Activated T-helper 9 cell treated with anti-CD3 and anti-CD28 coated beads, Interleukin-2, amount 50 U/mL, for 16 hours (primary cell): ENCODE results near the gene C2orf76.

Experiments used
- DNase-seq: peaks from one replicate; pipeline ENCODE4 v3.0.0-alpha.2; 2020; ENCODE audit warnings: low read depth

Gene C2orf76

DNA sequence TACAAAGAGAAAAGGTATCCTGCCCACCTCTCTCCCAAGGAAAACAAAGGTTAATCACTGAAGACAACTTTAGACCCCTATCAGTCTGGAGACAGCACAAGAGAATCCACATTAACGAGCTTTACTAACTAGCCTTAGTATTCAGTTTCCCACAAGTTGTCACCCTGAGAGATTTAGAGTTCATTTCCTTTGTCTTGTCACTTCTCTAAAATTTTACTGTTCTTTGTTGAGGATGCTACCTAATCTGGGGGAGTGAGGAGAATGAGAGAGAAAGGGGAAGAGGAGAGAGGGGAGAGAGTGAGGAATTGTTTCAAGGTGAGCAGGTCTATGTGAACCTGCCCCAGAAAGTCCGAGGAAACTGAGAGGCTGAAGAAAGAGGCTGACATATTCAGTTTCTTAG is 28.4 kb downstream of the C2orf76 start:
- no peak for DNase-seq

- DNase-seq, result no peak
Measured at GRCh38 chr2:119337749-119338148, 28.9 kb downstream of the C2orf76 start.

DNA sequence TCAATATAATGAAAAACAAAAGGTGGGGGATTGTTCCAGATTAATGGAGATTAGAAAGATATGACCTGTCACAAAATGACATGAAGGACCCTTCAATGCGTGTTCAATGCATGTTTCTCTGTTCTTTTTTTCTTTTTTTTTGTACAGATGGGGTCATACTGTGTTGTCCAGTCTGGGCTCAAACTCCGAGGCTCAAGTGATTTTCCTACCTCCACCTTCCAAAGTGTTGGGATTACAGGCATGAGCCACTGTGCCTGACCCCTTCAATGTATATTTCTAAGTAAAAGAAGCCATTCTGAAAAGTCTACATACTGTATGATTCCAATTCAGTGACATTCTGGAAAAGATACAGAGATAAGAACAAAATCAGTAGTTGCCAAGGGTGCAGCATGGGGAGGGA is 32.8 kb downstream of the C2orf76 start:
- DNase-seq, result no peak

GRCh38 chr2:119333360-119333759 is 33.3 kb downstream of the C2orf76 start:
- DNase-seq, result no peak

DNA sequence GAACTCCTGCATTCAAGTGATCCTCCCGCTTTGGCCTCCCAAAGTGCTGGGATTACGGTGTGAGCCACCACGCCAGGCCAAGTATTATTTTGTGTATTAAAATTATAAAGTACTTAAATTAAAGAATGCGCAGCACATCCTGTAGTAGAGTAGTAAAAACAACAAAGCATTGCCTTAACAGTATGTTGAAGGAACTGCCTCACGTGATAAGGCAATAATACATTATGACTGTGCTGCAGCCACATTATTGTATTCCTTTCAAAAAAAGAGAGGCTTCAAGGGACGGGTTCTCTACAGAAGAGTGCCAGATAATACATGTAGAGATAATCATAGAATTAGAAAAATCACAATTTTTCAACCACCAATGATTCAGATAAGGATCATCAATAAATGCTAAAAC is 33.7 kb downstream of the C2orf76 start:
- no peak for DNase-seq

GRCh38 chr2:119327431-119327830 is 39.2 kb downstream of the C2orf76 start:
- DNase-seq, result no peak

GRCh38 chr2:119326938-119327337 is 39.7 kb downstream of the C2orf76 start:
- no peak for DNase-seq

DNA sequence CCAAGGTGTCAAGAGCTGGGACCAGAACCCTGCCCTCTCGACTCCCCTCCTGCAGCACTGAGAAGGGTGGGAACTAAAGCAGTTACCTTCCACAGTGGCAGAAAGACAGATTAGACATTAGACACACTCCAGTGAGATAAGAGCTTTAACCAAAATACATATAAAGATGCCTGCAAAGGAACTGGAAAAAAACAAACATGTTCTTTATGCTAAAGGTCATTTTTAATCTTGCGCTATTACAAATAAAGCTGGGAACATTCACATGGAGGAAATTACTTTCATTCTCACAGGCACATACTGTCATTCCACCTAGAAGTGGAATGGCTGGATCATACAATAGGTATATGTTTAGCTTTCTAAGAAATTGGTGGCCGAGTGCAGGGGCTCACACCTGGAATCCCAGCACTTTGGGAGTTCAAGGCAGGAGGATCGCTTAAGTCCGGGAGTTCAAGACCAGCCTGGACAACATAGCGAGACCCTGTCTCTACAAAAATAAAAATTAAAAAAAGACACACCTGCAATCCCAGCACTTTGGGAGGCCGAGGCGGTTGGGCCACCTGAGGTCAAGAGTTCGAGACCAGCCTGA is 41.9 kb downstream of the C2orf76 start:
- DNase-seq, result no peak

- no peak for DNase-seq
Measured at GRCh38 chr2:119323459-119323858, 43.2 kb downstream of the C2orf76 start.

- DNase-seq, result no peak
Measured at GRCh38 chr2:119319593-119319992, 47.0 kb downstream of the C2orf76 start.

DNA sequence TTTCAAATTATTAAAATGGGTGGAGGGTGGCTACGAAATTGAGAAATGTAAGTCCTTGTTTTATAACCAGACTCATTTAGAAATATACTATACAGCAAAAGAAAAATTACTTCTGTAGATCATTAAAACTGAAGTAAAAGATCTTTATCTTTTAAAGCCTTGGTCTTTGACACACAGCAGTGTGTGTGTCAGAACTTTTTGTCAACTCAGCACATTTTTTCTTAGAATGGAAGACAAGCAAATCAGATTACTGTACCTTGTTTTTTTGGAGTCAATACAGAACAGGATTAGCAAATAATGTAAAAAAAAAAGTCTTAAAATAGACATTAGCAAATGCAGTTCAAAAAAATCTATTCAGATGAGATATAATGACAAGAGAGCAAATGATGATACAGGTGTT is 49.1 kb downstream of the C2orf76 start:
- no peak for DNase-seq

DNA sequence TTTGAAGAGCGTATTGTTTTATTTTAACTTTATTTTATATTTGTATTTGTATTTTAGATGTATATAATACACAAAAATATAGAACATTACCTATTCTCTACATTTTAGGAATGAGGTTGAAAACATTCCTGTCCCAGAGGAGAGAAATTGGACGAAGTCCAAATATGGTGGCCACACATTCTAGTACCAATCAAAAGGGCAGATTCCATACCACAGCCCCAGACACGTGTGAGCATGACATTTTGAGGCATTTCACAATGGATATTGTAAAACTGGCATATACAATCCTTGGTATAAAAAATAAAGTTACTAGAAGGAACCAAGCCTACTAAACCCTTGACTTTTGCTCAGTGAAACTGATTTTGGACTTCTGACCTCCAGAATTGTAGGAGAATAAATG is 50.6 kb downstream of the C2orf76 start:
- no peak for DNase-seq

GRCh38 chr2:119315241-119315925 is 51.3 kb downstream of the C2orf76 start:
- no peak for DNase-seq

- no peak for DNase-seq
Measured at GRCh38 chr2:119311831-119312230, 54.8 kb downstream of the C2orf76 start.

- no peak for DNase-seq
Measured at GRCh38 chr2:119311371-119311770, 55.3 kb downstream of the C2orf76 start.

- DNase-seq, result no peak
Measured at GRCh38 chr2:119308793-119309330, 57.8 kb downstream of the C2orf76 start.

- DNase-seq, result no peak
Measured at GRCh38 chr2:119307419-119308140, 59.1 kb downstream of the C2orf76 start.

DNA sequence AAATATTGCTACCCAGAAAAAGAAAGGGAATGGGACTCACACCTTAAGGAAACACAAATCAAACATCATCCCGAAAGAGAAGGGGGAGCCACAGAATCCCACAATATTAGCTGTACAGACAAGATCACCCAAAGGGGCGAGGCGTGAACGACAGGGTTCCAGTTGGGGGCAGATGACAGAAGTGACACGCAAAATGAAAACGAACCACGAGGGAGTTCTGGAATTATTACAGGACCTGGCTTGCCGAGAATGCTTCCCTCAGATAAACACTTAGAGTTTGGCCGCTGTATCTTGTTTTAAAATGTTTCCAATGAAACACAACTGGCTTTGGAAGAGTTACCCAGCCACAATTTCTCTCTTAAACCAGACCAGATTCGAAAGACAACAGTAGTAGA is 60.4 kb downstream of the C2orf76 start:
- DNase-seq, result no peak

- no peak for DNase-seq
Measured at GRCh38 chr2:119305497-119306195, 61.0 kb downstream of the C2orf76 start.

- no peak for DNase-seq
Measured at GRCh38 chr2:119304847-119305246, 61.8 kb downstream of the C2orf76 start.

DNA sequence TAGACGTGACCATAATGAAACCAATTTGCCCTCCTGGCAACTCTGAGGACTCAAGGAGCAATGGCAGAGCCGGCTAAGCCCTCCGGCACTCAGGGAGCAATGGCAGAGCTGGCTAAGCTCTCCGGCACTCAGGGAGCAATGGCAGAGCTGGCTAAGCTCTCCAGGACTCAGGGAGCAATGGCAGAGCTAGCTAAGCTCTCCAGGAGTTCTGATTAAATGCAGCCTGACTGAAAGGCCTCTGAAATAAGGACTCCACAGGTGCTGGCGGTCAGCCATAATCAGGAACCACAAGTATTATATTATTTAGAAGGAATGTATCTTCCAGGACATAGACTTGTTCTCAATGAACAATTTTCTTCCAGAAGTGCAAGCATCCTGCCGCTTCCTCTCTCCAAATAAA is 65.2 kb downstream of the C2orf76 start:
- DNase-seq, result no peak

DNA sequence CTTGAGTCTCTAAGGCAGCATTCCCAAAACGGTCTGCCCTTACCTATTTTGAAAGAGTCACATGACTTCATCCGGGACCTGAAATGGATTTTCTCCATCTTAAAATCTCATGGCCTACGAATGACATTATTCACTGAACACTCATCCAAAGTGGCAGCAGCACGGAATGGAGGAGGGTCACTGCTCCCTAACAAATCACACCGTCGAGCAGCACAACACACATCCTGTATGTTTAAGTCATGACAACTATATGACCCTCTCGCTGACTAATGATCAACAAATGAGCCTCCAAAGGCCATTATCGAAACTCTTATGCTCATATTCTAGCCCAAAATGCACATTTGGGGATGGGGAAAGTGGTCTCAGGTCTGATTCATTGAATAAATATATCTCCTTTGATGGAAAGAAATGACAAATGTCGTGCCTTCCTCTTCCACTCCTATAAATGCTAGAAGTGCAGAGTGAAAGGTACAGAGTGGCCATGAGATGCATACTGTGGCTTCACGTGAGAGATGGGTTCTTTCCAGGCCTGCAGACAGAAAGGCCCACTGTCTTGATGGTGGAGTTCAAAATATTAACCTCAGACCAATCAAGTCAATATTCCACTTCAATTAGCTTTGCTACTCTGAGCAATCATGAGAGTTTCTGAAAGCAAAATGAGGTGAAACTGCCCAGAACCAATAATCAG is 70.8 kb downstream of the C2orf76 start:
- DNase-seq, result no peak
